ENCODE results near the gene EOMES.

The EOMES gene

GRCh38 chr3:27720899-27721716 lies 1.0 kb downstream of the EOMES start:
- DNase-seq (ENCODE audit: low spot score), result no peak

GRCh38 chr3:27719314-27720003 lies 2.7 kb downstream of the EOMES start:
- no peak for DNase-seq (ENCODE audit: low spot score)

GRCh38 chr3:27718459-27718858 lies 3.7 kb downstream of the EOMES start:
- no peak for DNase-seq (ENCODE audit: low spot score)

- DNase-seq (ENCODE audit: low spot score), result no peak
These were observed 4.8 kb downstream of the EOMES start for GRCh38 chr3:27717200-27717852.

GRCh38 chr3:27716309-27716708 lies 5.8 kb downstream of the EOMES start:
- DNase-seq (ENCODE audit: low spot score), result no peak

GRCh38 chr3:27715863-27716262 lies 6.3 kb downstream of the EOMES start:
- DNase-seq (ENCODE audit: low spot score), result no peak

GRCh38 chr3:27715454-27715806 lies 6.7 kb downstream of the EOMES start:
- DNase-seq (ENCODE audit: low spot score), result no peak

GRCh38 chr3:27714692-27715453 lies 7.2 kb downstream of the EOMES start:
- no peak for DNase-seq (ENCODE audit: low spot score)

- DNase-seq (ENCODE audit: low spot score), result no peak
These were observed 8.0 kb downstream of the EOMES start for GRCh38 chr3:27714146-27714526.

- no peak for DNase-seq (ENCODE audit: low spot score)
These were observed 8.5 kb downstream of the EOMES start for GRCh38 chr3:27713435-27714145.

GRCh38 chr3:27713078-27713423 lies 9.1 kb downstream of the EOMES start:
- DNase-seq (ENCODE audit: low spot score), result no peak

GRCh38 chr3:27712136-27713077 lies 9.7 kb downstream of the EOMES start:
- peak; percentile 89 for DNase-seq (ENCODE audit: low spot score)

- DNase-seq (ENCODE audit: low spot score), result no peak
These were observed 13.9 kb downstream of the EOMES start for GRCh38 chr3:27708250-27708649.

GRCh38 chr3:27699067-27699466 lies 23.1 kb downstream of the EOMES start:
- no peak for DNase-seq (ENCODE audit: low spot score)

- DNase-seq (ENCODE audit: low spot score), result no peak
These were observed 25.2 kb downstream of the EOMES start for GRCh38 chr3:27696906-27697305.

- no peak for DNase-seq (ENCODE audit: low spot score)
These were observed 26.5 kb downstream of the EOMES start for GRCh38 chr3:27695636-27696035.

- no peak for DNase-seq (ENCODE audit: low spot score)
These were observed 34.1 kb downstream of the EOMES start for GRCh38 chr3:27688053-27688452.

- DNase-seq (ENCODE audit: low spot score), result peak; percentile 26
These were observed 35.5 kb downstream of the EOMES start for GRCh38 chr3:27686642-27687041.

GRCh38 chr3:27685474-27685873 lies 36.6 kb downstream of the EOMES start:
- DNase-seq (ENCODE audit: low spot score), result no peak

- DNase-seq (ENCODE audit: low spot score), result no peak
These were observed 37.8 kb downstream of the EOMES start for GRCh38 chr3:27684302-27684701.
